COLO668 (cell line): Measurements from ENCODE around the gene RWDD2A.

ENCODE experiments used
- DNase-seq: peaks from one replicate; lab custom pipeline; 2025; ENCODE audit not compliant: unreplicated experiment; lab: John Stamatoyannopoulos, UW

The RWDD2A gene

GRCh38 chr6:83198486-83199172 is 5.5 kb downstream of the RWDD2A start:
- no peak for DNase-seq

- DNase-seq, result no peak
Observed at GRCh38 chr6:83199173-83199862, 6.2 kb downstream of the RWDD2A start.

GRCh38 chr6:83199863-83200225 is 6.7 kb downstream of the RWDD2A start:
- no peak for DNase-seq

GRCh38 chr6:83202031-83202430 is 8.9 kb downstream of the RWDD2A start:
- DNase-seq, result no peak

- DNase-seq, result peak; percentile 23
Observed at GRCh38 chr6:83215131-83216047, 22.2 kb downstream of the RWDD2A start.

GRCh38 chr6:83216806-83217205 is 23.6 kb downstream of the RWDD2A start:
- no peak for DNase-seq

- DNase-seq, result no peak
Observed at GRCh38 chr6:83218646-83219045, 25.5 kb downstream of the RWDD2A start.

- no peak for DNase-seq
Observed at GRCh38 chr6:83220121-83220520, 27.0 kb downstream of the RWDD2A start.

GRCh38 chr6:83221276-83221675 is 28.1 kb downstream of the RWDD2A start:
- DNase-seq, result no peak

GRCh38 chr6:83221889-83222479 is 28.8 kb downstream of the RWDD2A start:
- DNase-seq, result no peak

GRCh38 chr6:83226517-83226916 is 33.4 kb downstream of the RWDD2A start:
- DNase-seq, result no peak

- no peak for DNase-seq
Observed at GRCh38 chr6:83231146-83231545, 38.0 kb downstream of the RWDD2A start.

- no peak for DNase-seq
Observed at GRCh38 chr6:83247471-83247870, 54.3 kb downstream of the RWDD2A start.
